HG03175 (cell line): ENCODE results near the gene OMP.

Experiments
- ATAC-seq: cut with Tn5 transposase; IDR thresholded peaks from one replicate; pipeline ENCODE4 v1.9.1; 2021; ENCODE audit warnings: mild to moderate bottlenecking, moderate library complexity; ENCODE audit not compliant: unreplicated experiment

OMP gene

GRCh38 chr11:77068457-77069335, 33.9 kb upstream of the OMP start:
- ATAC-seq = no peak

- no peak for ATAC-seq
Observed at GRCh38 chr11:77069336-77069968, 33.2 kb upstream of the OMP start.

GRCh38 chr11:77069969-77070582, 32.6 kb upstream of the OMP start:
- no peak for ATAC-seq

GRCh38 chr11:77071077-77071476, 31.6 kb upstream of the OMP start:
- no peak for ATAC-seq

- ATAC-seq = no peak
Observed at GRCh38 chr11:77071671-77072605, 30.7 kb upstream of the OMP start.

- no peak for ATAC-seq
Observed at GRCh38 chr11:77072851-77073327, 29.8 kb upstream of the OMP start.

GRCh38 chr11:77073328-77074001, 29.2 kb upstream of the OMP start:
- ATAC-seq = no peak

- ATAC-seq = no peak
Observed at GRCh38 chr11:77074205-77074604, 28.4 kb upstream of the OMP start.

GRCh38 chr11:77074626-77075221, 27.9 kb upstream of the OMP start:
- ATAC-seq = no peak

- ATAC-seq = no peak
Observed at GRCh38 chr11:77075425-77075905, 27.2 kb upstream of the OMP start.

GRCh38 chr11:77079666-77080065, 23.0 kb upstream of the OMP start:
- no peak for ATAC-seq

- no peak for ATAC-seq
Observed at GRCh38 chr11:77080643-77081210, 21.9 kb upstream of the OMP start.

- no peak for ATAC-seq
Observed at GRCh38 chr11:77081381-77081851, 21.2 kb upstream of the OMP start.

- ATAC-seq = no peak
Observed at GRCh38 chr11:77081976-77082836, 20.4 kb upstream of the OMP start.

- no peak for ATAC-seq
Observed at GRCh38 chr11:77082838-77083565, 19.6 kb upstream of the OMP start.

- no peak for ATAC-seq
Observed at GRCh38 chr11:77083566-77084245, 18.9 kb upstream of the OMP start.
